Choroid plexus epithelial cell (primary cell): ENCODE data around the gene FOXD4.
A peak's percentile ranks its signal among the peaks of the same experiment; 100 is the strongest.
"Not testable (repeated sequence)": the region's sequence is repeated elsewhere in the genome, so short reads cannot be mapped to it uniquely, and the experiment has no call there.

Source experiments
- DNase-seq: peaks from one replicate; pipeline ENCODE4 v3.0.0-alpha.2; 2010; ENCODE audit warnings: low read depth
- H3K4me3 ChIP-seq: 2 replicates; pipeline ENCODE4 v1.5.1; 2011; ENCODE audit warnings: low read depth, mild to moderate bottlenecking, control low read depth, low read length, moderate library complexity

FOXD4 gene

GRCh38 chr9:117995-118467, at the start of gene FOXD4:
Gene FOXD4 (minus strand): TSS chr9:118417. CDS start chr9:118119, 298 bp downstream.
- not testable (repeated sequence) for DNase-seq, H3K4me3 ChIP-seq

GRCh38 chr9:159871-160270, 41.7 kb upstream of the FOXD4 start:
- peak; percentile 21 for DNase-seq
- not testable (repeated sequence) for H3K4me3 ChIP-seq

GRCh38 chr9:151173-151572, 33.0 kb upstream of the FOXD4 start:
- not testable (repeated sequence) for DNase-seq, H3K4me3 ChIP-seq

GRCh38 chr9:139880-140279, 21.7 kb upstream of the FOXD4 start:
- not testable (repeated sequence) for DNase-seq, H3K4me3 ChIP-seq

- not testable (repeated sequence) for DNase-seq
Measured at GRCh38 chr9:117144-117994, 848 bp downstream of the FOXD4 start.

GRCh38 chr9:116239-117077, 1.8 kb downstream of the FOXD4 start:
- DNase-seq, H3K4me3 ChIP-seq: not testable (repeated sequence)

More at GRCh38 chr9:117144-117994, 848 bp downstream of the FOXD4 start:
- H3K4me3 ChIP-seq: not testable (repeated sequence)

GRCh38 chr9:115118-115451, 3.1 kb downstream of the FOXD4 start:
- not testable (repeated sequence) for H3K4me3 ChIP-seq, DNase-seq

GRCh38 chr9:114267-115117, 3.7 kb downstream of the FOXD4 start:
- H3K4me3 ChIP-seq, DNase-seq: not testable (repeated sequence)

GRCh38 chr9:113468-114266, 4.5 kb downstream of the FOXD4 start:
- not testable (repeated sequence) for DNase-seq

GRCh38 chr9:112589-113467, 5.4 kb downstream of the FOXD4 start:
- DNase-seq, H3K4me3 ChIP-seq: not testable (repeated sequence)

More at GRCh38 chr9:113468-114266, 4.5 kb downstream of the FOXD4 start:
- H3K4me3 ChIP-seq: peak overlapping the region; percentile 17

- DNase-seq, H3K4me3 ChIP-seq: not testable (repeated sequence)
Measured at GRCh38 chr9:110672-111071, 7.5 kb downstream of the FOXD4 start.

GRCh38 chr9:109540-109939, 8.7 kb downstream of the FOXD4 start:
- not testable (repeated sequence) for H3K4me3 ChIP-seq, DNase-seq

GRCh38 chr9:108742-109495, 9.3 kb downstream of the FOXD4 start:
- DNase-seq, H3K4me3 ChIP-seq: not testable (repeated sequence)

GRCh38 chr9:105991-106390, 12.2 kb downstream of the FOXD4 start:
- DNase-seq, H3K4me3 ChIP-seq: not testable (repeated sequence)

- DNase-seq, H3K4me3 ChIP-seq: not testable (repeated sequence)
Measured at GRCh38 chr9:100430-100829, 17.8 kb downstream of the FOXD4 start.

GRCh38 chr9:99867-100266, 18.4 kb downstream of the FOXD4 start:
- DNase-seq, H3K4me3 ChIP-seq: not testable (repeated sequence)

GRCh38 chr9:98775-99174, 19.4 kb downstream of the FOXD4 start:
- not testable (repeated sequence) for H3K4me3 ChIP-seq, DNase-seq
